Kidney tubule cell (primary cell): ENCODE data around the gene NAA40.
"Not testable (repeated sequence)": the region's sequence is repeated elsewhere in the genome, so short reads cannot be mapped to it uniquely, and the experiment has no call there.

ENCODE experiments used
- DNase-seq: peaks from one replicate; pipeline ENCODE4 v3.0.0-alpha.2; 2018; ENCODE audit warnings: low spot score

Gene NAA40

GRCh38 chr11:63939397-63939891, 642 bp downstream of the NAA40 start:
- DNase-seq: peak; percentile 17

- no peak for DNase-seq
These were observed 2.0 kb downstream of the NAA40 start for GRCh38 chr11:63940786-63941185.

- DNase-seq: no peak
These were observed 3.1 kb downstream of the NAA40 start for GRCh38 chr11:63941901-63942300.

- no peak for DNase-seq
These were observed 4.0 kb downstream of the NAA40 start for GRCh38 chr11:63942803-63943202.

GRCh38 chr11:63944987-63945386, 6.2 kb downstream of the NAA40 start:
- DNase-seq: no peak

- peak; percentile 78 for DNase-seq
These were observed 6.8 kb downstream of the NAA40 start for GRCh38 chr11:63945477-63946163.

GRCh38 chr11:63951779-63952536, 13.2 kb downstream of the NAA40 start:
- DNase-seq: no peak

GRCh38 chr11:63952570-63952969, 13.8 kb downstream of the NAA40 start:
- DNase-seq: no peak

- no peak for DNase-seq
These were observed 19.2 kb downstream of the NAA40 start for GRCh38 chr11:63958008-63958407.

GRCh38 chr11:63961608-63962412, 23.0 kb downstream of the NAA40 start:
- no peak for DNase-seq

GRCh38 chr11:63963895-63964294, 25.1 kb downstream of the NAA40 start:
- not testable (repeated sequence) for DNase-seq

GRCh38 chr11:63966444-63966843, 27.6 kb downstream of the NAA40 start:
- DNase-seq: no peak

- no peak for DNase-seq
These were observed 30.7 kb downstream of the NAA40 start for GRCh38 chr11:63969461-63969860.

GRCh38 chr11:63970902-63971301, 32.1 kb downstream of the NAA40 start:
- no peak for DNase-seq

- DNase-seq: not testable (repeated sequence)
These were observed 35.1 kb downstream of the NAA40 start for GRCh38 chr11:63973912-63974258.

- DNase-seq: peak; percentile 100
These were observed 35.7 kb downstream of the NAA40 start, which contains the start of gene COX8A for GRCh38 chr11:63974259-63975143. COX8A (plus strand) TSS chr11:63974620; CDS start chr11:63974681, 61 bp downstream.

GRCh38 chr11:63978551-63979239, 39.9 kb downstream of the NAA40 start:
- no peak for DNase-seq

GRCh38 chr11:63979426-63979825, 40.6 kb downstream of the NAA40 start:
- no peak for DNase-seq

GRCh38 chr11:63985812-63986155, 47.0 kb downstream of the NAA40 start:
- DNase-seq: no peak

GRCh38 chr11:63986156-63986931, 47.5 kb downstream of the NAA40 start, which contains the start of gene OTUB1:
OTUB1 (plus strand) TSS chr11:63986438; CDS start chr11:63986457, 19 bp downstream.
- peak; percentile 95 for DNase-seq
